GM23338 (cell line): Measurements from ENCODE around the gene ARFIP1.

ENCODE experiments used
- EZH2 ChIP-seq: fragments of 200-600 bp; sonication (generic); IDR thresholded peaks from one replicate; pipeline ENCODE4 v1.8.0; 2017; ENCODE audit warnings: antibody characterized with exemption, mild to moderate bottlenecking, low read depth; ENCODE audit not compliant: unreplicated experiment
- POLR2AphosphoS5 ChIP-seq: IDR thresholded peaks from 2 replicates; pipeline ENCODE4 v1.6.1; 2016; ENCODE audit warnings: antibody characterized with exemption, low read depth
- TF ChIP-seq, protein P1 (sequence below), 2 experiments: fragments of 200-600 bp in 1 of 2; sonication (generic) in 1 of 2; conservative IDR thresholded peaks; 2 replicates each; pipeline versions ENCODE4 v1.5.1 to v1.6.1; 2016 to 2017; ENCODE audit warnings: antibody characterized with exemption in 2 of 2, low read depth in 2 of 2, mild to moderate bottlenecking in 2 of 2, moderate library complexity in 1 of 2
- TF ChIP-seq, protein P2 (sequence below): IDR thresholded peaks from one replicate; pipeline ENCODE4 v1.6.1; 2018; ENCODE audit warnings: antibody characterized with exemption; ENCODE audit not compliant: unreplicated experiment

GRCh38 chr4:152738827-152739226 is 40.9 kb upstream of the ARFIP1 start:
- TF ChIP-seq, protein P1, sequence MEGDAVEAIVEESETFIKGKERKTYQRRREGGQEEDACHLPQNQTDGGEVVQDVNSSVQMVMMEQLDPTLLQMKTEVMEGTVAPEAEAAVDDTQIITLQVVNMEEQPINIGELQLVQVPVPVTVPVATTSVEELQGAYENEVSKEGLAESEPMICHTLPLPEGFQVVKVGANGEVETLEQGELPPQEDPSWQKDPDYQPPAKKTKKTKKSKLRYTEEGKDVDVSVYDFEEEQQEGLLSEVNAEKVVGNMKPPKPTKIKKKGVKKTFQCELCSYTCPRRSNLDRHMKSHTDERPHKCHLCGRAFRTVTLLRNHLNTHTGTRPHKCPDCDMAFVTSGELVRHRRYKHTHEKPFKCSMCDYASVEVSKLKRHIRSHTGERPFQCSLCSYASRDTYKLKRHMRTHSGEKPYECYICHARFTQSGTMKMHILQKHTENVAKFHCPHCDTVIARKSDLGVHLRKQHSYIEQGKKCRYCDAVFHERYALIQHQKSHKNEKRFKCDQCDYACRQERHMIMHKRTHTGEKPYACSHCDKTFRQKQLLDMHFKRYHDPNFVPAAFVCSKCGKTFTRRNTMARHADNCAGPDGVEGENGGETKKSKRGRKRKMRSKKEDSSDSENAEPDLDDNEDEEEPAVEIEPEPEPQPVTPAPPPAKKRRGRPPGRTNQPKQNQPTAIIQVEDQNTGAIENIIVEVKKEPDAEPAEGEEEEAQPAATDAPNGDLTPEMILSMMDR (conservative IDR thresholded peaks at IDR 0.05; ENCODE audit: low read depth in 2 of 2) = no peak
- TF ChIP-seq EZH2 = no peak
- no peak for TF ChIP-seq POLR2AphosphoS5
- TF ChIP-seq, protein P2, sequence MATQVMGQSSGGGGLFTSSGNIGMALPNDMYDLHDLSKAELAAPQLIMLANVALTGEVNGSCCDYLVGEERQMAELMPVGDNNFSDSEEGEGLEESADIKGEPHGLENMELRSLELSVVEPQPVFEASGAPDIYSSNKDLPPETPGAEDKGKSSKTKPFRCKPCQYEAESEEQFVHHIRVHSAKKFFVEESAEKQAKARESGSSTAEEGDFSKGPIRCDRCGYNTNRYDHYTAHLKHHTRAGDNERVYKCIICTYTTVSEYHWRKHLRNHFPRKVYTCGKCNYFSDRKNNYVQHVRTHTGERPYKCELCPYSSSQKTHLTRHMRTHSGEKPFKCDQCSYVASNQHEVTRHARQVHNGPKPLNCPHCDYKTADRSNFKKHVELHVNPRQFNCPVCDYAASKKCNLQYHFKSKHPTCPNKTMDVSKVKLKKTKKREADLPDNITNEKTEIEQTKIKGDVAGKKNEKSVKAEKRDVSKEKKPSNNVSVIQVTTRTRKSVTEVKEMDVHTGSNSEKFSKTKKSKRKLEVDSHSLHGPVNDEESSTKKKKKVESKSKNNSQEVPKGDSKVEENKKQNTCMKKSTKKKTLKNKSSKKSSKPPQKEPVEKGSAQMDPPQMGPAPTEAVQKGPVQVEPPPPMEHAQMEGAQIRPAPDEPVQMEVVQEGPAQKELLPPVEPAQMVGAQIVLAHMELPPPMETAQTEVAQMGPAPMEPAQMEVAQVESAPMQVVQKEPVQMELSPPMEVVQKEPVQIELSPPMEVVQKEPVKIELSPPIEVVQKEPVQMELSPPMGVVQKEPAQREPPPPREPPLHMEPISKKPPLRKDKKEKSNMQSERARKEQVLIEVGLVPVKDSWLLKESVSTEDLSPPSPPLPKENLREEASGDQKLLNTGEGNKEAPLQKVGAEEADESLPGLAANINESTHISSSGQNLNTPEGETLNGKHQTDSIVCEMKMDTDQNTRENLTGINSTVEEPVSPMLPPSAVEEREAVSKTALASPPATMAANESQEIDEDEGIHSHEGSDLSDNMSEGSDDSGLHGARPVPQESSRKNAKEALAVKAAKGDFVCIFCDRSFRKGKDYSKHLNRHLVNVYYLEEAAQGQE = no peak
